LoVo (cell line): ENCODE measurements around the gene ODAD3.
"Not testable (repeated sequence)": the region's sequence is repeated elsewhere in the genome, so short reads cannot be mapped to it uniquely, and the experiment has no call there.

Source experiments
- DNase-seq: peaks from one replicate; pipeline ENCODE4 v3.0.0-alpha.2; 2016; ENCODE audit warnings: low spot score

ODAD3 gene

DNA sequence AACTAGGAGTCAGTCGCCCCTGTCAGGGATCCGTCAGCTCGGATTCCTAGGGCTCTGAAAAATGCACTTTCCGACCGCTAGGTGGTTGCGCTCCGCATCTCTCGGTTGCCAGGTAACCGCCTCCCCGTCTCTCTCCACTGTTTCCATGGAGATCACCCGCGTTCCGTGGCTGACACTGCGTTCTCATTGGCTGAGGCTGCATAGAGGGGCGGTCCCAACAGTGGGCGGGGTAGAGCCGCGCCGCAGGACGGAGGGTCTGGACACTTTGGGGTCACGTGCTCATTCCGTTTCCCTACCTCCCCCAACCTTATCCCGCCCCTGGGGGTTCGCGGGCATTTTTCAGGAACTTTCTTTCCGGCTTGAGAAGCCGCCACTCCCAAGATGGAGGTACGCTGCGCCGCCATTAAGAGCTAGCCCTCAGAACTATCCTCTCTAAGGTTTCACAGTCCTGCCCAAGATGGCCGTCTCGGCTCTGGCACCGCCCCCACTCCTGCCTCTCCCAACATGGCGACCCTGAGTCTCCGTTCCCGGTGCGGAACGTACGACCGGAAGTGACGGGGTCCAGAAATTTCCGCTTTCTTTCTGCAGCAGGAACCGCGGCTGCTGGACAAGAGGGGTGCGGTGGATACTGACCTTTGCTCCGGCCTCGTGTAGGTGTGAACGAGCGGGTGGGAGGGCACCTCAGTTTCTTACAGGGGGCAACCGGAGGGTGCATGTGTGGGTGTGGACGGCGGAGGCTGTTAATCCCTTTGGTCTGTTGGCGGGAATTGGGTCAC is at the start of gene ODAD3, which contains the start of gene PRKCSH:
ODAD3 (minus strand) TSS at position 65 of the 776 bp plus-strand sequence. CDS start 105 bp downstream, outside the sequence.
PRKCSH (plus strand) TSS at position 579 of the 776 bp plus-strand sequence. CDS start 483 bp downstream, outside the sequence.
- DNase-seq = peak; percentile 99

DNA sequence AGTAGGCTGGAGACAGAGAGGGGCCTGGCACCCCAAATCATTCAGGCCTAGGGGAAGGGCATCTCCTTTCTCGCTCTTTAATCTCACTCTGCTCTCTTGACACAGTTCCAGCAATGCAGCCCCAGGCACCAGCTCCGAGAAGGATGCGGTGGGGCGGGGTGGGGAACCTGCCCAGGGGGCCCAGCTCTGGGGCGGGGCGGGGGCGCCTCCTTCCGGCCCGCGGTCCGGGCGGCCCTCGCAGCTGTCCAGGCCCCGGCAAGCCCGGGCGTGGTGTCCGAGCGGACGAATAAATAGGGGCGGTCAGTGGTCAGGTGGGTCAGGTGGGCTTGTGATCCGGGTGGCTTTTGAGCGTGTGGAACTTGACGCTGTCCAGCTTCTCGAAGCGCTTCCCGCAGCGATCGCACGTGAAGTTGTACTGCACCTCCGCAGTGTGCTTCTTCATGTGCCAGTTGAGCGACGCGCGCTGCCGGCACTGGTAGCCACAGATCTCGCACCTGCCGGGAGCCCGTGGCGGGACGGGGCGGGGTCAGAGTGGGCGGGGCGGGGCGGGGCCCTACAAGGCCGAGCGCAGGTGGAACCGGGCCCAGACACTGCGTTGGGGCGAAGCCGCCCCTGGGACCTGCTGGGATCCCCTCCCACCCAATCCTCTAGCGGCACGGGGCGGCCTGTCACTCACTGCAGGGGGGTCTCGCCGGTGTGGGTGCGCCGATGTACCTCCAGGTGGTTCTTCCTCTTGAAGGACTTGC is 48.6 kb upstream of the ODAD3 start:
- no peak for DNase-seq

DNA sequence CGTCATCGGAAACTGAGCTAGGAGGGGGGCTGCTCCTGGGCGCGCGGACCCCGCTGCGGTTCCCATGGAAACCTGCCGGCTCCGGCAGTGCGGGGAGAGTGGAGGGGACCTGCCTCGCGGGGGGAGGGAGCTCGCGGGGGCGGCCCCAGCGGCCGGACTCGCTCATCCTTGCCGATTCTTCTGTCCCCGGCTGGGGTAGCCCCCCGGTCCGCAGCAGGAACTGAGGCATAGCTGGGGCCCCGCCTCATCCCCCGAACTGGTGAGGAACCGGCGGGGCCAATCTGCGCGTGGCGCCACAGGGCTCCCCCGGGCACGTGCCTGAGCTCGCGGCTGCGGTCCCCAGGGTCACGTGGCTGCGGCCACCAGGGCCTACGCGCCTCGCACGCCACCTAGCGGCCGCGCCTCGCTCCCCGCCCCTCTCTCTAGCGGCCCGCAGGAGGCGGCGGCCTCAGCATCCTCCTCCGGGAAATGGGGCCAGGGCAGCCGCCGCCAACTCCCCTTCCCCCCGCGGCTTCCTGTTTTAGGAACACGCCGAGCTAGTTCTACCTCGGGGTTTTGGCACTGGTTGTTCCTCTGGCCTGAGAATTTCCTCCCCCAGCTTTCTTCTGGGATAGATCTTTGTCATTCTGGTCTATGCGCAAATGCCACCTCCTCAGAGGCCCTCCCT is 47.6 kb upstream of the ODAD3 start:
- DNase-seq = peak; percentile 15

DNA sequence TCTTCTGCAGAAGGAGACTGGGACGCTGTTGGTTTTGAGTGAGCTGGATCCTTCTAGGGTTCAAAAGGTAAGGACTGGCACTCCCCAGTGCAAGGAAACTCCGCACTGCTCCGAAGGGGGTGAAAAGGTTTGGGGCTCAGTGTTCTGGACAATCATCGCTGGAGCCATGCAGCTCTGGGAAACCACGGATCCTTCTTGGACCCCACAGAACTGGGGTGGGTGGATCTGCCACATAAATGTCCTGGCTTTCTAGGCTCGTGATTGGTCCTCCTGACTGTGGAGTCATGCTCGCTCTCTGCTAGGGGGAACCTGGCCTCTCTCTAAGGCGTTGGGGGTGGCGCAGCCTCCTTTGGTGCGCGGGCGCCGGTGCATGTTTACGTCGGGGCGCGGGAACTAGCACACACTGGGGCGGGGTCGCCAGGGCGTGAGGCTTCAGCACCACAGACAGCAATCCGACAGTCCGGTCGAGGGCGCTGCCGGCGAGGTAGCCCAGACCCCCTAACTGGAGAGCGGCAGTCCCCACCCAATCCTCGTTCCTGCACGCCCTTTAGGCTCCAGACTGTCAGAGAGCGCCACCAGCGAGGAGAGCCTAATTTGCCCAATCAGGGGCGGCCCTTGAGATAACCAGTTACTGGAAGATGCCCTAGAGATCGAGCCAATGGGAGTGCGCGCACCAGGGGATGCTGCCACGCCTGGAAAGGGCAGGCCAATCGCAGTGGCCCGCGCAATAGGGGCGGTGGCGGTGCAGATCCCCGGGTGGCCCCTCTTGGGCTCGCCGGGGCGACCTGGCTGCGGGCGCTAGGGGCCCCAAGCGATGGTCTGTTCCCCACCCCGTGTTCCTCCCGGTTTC is 46.8 kb upstream of the ODAD3 start:
- no peak for DNase-seq

DNA sequence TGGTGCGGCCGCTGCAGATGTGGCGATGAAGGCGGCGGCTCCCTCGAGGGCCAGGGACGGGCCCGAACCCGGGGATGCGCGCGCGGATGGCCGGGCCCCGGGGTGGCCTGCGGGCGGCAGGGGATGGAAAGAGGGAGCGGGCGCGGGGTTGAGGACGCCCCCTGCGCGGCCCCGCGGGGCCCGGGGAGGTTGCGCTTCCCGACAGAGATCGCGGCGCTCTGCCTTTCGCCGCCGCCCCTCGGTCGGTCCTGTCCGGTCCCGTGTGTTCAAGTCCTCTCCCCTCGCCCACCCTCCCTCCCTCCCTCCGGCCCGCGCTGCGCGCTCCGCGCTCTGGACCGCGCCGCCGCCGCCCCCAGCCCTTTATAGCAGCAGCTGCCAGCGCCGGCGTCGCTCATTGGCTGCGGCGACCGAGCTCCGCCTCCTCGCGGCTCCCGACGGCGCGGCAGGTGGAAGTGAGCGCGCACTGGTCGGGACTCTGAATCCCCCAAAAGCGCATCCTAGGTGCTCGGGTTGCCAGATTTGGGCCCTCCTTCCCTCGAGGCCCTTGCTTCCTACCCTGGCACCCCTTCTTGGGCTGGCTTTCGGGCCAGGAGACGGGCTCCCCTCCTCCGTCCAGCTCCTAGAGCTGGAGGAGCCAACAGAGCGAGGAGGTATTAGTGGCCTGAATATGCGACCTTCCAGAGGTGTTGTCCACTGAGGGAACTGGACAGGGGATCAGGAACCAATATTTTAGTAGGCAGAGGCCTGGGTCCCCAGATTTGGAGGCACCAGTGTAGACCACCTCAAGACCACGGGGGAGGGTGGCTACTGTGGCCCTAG is 46.0 kb upstream of the ODAD3 start, which contains the start of gene ELAVL3:
ELAVL3 (minus strand) TSS at position 332 of the 819 bp plus-strand sequence. CDS start 438 bp downstream, outside the sequence.
- DNase-seq = no peak

DNA sequence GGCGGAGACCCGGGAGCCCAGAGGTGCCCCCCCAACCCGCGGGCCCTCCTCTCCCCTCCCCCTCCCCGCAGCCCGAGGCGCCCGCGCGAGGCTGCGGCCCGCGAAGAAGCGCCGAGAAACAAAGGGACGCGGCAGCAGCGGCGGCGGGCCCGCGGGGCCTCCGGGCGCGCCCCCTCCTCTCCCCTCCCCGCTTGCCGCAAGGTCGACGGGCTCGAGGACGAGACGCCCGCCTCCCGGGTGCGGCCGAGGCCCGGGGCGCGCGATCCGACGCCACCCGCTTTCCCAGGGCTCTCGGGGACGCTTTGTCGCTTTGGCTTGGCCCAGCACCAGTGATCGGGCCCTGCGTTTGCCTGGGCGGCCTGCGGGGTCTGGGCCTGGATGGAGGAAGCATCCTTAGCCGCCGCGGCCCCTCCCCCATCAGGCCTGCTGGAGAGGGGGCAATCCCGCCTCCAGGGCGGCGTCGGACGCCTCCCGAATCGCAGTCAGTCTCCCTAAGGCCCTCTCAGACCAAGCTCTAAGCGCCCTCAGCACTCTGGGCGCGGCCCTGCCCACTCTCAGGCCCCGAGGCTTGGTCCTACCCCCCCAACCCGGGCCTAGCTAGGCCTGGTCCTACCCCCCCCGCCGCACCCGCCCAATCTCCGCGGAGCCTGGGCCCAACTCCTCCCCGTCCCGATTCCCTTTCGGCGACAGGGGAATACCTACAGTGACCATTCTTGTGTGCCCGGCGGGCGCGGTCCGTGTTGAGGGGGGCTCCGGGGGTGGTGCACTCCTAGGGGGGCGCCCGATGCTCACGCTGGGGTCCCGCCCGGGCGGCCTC is 45.2 kb upstream of the ODAD3 start:
- no peak for DNase-seq

DNA sequence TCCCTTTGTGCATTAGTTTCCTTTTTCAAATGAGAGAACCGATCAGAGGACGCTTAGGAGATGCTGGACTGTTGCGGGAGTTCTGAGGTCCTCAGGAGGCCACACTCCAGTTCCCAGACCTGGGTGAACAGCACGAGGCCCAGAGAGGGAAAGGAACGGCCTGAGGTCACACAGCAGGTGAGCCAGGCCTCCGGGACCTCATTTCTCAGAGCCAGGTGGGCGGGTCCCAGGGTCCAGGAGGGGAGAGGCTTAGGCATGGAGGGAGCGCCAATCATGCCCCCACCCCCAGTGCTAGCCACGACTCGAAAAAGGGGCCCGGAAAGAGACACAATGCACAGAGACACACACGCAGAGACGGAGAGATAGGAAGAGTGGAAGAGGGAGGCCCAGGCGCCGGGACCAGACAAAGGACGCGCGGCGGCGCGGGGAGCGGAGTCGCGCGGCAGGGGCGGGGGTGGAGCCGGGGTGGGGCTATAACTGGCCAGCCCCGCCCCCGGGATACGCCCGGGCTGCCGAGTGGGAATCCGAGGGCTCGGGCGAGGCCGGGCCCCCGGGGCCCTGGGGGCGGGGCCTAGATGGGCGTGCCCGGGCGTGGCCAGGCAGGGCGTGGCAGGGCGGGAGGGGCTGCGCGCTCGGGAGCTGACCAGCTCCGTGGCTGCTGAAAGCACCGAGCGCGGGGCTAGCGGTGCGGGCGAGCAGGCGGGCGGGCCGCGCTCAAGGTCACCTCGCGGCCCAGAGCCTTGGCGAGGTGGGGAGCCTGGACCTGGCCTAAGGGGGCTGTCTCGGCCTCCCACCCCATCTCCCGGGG is 44.4 kb upstream of the ODAD3 start:
- peak; percentile 76 for DNase-seq

DNA sequence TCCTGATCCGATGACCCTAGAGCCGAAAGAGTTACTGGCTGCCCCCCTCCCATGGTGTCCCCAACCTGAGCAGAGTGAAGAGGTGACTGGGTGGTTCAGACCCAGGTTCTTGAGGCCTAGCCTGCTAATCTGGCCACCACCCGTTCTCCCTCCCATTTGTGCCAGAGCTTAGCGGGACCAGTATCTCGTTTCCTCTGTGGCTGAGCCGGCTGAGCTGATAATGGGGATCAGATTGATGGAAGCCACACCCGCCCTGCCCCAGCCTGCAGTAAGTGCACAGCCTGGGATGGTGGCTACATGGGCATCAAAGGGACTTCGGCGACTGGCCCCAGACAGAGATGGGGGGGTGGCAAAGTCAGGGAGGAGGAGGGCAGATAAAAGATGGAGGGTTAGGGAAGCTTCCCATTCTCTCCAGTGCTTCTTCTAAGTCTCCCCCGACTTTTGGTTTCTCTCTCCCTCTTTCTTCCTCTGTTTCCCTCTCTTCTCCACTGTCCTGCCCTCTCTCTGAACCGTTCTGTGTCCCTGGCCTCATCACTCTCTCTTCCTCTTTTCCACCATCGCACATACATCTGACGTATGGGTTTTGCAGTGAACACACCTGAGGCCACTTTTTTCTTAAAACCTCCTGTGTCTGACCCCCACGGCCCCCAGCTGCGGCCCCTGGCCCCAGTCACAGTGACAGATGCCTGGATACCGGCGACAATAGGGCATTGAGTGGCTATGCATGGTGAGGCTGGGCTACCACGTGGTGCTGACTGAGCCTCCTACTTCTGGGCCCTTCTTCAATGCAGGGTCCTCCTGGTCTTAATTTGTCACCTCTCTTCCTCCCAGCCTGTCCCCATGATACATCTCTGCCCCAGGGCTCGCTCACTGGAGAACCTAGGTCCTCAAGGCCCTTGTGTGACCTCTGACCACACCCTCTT is 43.5 kb upstream of the ODAD3 start:
- no peak for DNase-seq

DNA sequence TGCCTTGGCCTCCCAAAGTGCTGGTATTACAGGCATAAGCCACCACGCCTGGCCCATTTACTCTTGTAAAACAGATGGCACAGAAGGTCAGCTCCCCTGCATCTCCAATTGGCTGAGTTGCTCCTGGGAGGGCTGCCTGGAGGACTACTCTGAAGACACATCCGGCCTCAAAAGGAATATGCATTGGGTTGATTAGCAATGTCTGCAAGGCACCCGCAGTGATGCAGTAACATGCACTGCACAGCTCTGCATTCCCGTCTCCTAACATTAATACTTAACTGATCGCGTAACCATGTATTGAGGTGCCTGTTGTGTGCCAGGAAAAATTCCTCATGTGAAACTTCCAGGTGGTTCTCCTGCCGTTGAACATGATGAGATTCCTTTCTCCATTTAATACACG is 40.9 kb upstream of the ODAD3 start:
- DNase-seq = no peak

DNA sequence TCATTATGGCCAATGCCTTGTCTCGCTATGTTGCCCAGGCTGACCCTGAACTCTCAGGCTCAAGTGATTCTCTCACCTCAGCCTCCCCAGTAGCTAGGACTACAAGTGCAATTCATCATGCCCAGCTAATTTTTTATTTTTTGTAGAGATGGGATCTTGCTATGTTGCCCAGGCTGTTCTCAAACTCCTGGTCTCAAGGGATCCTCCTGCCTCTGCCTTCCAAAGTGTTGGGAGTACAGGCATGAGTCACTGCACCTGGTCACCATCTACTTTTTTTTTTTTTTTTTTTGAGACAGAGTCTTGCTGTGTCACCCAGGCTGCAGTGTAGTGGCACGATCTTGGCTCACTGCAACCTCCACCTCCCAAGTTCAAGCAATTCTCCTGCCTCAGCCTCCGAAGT is 40.4 kb upstream of the ODAD3 start:
- DNase-seq = not testable (repeated sequence)

DNA sequence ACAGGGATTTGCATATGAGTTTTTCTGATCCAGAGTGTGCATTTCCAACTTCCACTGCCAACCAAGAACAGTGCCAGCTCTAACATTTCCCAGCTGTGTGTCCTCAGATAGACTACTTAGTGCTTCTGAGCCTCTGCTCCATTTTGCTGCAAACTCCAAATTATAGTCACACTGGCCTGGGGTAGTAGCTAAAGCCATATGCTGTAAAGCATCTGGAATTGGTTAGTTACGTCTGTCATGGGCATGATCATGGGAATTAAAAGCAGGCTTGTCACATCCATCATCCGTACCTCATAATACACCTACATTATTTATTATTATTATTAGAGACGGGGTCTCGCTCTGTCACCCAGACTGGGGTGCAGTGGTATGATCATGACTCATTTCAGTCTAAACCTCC is 38.8 kb upstream of the ODAD3 start:
- DNase-seq = no peak

DNA sequence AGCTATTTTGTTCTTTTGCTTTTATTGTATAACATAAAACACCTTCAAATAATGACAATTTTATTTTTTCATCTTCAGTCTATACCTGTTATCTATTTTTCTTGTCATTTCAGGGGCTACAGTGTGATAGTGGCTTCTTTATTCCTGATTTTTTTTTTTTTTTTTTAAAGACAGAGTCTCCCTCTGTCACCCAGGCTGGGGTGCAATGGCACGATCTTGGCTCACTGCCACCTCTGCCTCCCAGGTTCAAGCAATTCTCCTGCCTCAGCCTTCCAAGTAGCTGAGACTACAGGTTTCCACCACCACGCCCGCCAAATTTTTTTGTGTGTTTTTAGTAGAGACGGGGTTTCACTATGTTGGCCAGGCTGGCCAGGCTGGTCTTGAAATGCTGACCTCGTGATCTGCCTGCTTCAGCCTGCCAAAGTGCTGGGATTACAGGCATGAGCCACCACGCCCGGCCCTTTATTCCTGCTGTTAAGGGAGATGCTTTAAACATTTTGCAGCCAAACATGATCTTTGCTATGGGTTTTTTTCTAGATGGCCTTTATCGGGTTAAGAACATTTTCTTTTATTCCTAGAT is 33.4 kb upstream of the ODAD3 start:
- DNase-seq = not testable (repeated sequence)

DNA sequence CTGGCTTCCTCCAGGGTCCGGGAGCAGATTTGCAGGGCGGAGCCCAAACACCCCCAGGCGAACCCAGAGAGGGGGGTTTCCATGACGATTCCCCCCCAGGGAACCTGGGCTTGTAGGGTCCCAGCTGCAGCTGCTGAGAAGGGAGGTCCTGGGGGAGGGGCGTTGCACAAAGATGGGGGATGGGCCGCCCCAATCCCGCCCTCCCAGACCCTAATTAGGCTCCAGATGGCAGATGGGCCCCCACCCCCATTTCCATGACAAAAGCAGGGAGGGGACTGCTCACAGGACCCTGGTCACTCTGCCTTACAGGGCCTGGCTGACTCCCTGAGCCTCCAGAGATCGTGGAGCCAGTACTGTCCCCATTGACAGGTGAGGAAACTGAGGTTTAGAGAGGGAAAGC is 30.7 kb upstream of the ODAD3 start:
- DNase-seq = no peak

DNA sequence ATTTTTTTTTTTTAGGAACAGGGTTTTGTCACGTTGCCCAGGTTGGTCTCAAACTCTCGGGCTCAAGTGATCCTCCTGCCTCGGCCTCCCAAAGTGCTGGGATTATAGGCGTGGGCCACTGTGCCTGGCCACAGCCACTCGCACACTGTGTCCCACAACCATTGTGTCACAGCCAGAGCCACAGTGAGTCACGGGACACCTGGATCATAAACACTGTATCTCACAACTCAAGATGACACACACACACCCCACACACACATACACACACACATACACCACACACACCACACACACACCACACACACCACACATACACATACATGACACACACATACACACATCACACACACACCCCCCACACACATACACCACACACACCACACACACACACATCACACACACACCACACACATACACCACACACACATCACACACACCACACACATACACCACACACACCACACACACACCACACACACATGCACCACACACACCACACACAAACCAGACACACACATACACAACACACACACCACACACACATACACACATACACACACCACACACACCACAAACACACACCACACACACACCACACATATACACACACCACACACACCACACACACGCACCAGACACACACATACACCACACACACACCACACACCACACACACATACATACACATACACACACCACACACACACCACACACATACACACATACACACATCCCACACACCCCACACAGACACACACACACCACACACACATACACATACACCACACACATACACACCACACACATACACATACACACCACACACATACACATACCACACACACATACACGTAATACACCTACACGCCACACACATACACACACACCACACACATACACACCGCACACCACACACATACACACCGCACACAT is 29.7 kb upstream of the ODAD3 start:
- no peak for DNase-seq

DNA sequence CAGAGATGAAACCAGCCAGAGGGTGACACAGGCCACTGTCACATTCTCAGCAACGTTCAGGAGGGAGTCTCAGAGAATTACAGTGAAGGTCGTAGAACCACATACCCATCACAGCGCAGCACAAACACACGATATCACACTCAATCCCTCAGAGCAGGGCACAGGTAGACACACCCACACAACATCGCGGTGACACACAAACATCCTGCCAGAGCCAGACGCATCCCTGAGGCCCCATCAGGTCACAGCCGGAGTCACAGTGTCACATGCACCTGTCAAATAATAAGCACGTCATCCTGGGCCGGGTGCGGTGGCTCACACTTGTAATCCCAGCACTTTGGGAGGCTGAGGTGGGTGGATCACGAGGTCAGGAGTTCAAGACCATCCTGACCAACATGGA is 28.5 kb upstream of the ODAD3 start:
- DNase-seq = no peak

DNA sequence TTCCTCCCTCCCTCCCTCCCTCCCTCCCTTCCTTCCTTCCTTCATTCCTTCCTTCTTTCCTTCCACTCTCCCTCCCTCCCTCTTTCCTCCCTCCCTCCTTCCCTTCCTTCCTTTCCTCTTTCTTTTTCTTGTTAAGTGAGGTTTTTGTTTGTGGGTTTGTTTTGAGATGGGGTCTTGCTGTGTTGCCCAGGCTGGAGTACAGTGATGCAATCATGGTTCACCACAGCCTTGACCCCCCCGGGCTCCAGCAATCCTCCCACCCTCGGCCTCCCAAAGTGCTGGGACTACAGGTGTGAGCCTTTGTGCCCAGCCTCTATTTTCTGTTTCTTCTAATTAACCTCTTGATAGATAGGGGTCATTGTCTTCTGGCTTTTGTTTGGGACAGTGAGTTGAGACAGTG is 26.5 kb upstream of the ODAD3 start:
- no peak for DNase-seq
